ENCODE data around the gene ITPR2. TPM values are rescaled to one million over a fixed set of nuclear protein-coding genes. Genes with fewer than 3 reads are reported as not detected.

The ITPR2 gene
- total and polyA plus RNA-seq, 2 of the 13 experiments (the other 11 are each of a cell fraction or from before 2014, with no cell fraction given): 31.9 to 81.9 TPM

- no peak overlapping the region for H2AFZ ChIP-seq (ENCODE audit: low read length)
- no peak overlapping the region for H3K4me3 ChIP-seq (replicated peaks in 1 of 3; ENCODE audit: insufficient read depth in 1 of 3, low read depth in 2 of 3, low read length in 3 of 3)
- in situ Hi-C loops (cut with HindIII; ENCODE audit: extremely low pct_ligation_motif_present, low pct_unique_long_range_greater_than_20kb) (no loop called here), intact Hi-C loops (cut with micrococcal nuclease; ENCODE audit: unreplicated experiment) (loop anchor here (5.0 kb wide), 1 partner anchor 306 kb away; no protein-coding TSS in a partner anchor)
- H4K20me1 ChIP-seq (ENCODE audit: insufficient read depth, low read length): no peaks in the 10 kb centered on the region
- ATAC-seq (no peak), DNase-seq (ENCODE audit: low spot score) (no peak), FAIRE-seq (no peak)
- no peak overlapping the region for H3K4me2 ChIP-seq (ENCODE audit: low read depth, low read length)
- TF ChIP-seq USF2 (IDR thresholded peaks at IDR 0.05; ENCODE audit: low read depth, low read length) (no peak), USF2 (CRISPR knock-in tag; IDR thresholded peaks at IDR 0.05; ENCODE audit: borderline replicate concordance) (no peak), ZNF850 (CRISPR knock-in tag; conservative IDR thresholded peaks at IDR 0.05) (no peak), HDAC6 (IDR thresholded peaks at IDR 0.05; ENCODE audit: low read depth, low read length) (no peak), MZF1 (CRISPR knock-in tag; IDR thresholded peaks at IDR 0.05; ENCODE audit: borderline replicate concordance) (no peak), ZNF230 (CRISPR knock-in tag; IDR thresholded peaks at IDR 0.05) (no peak), ONECUT2 (CRISPR knock-in tag; IDR thresholded peaks at IDR 0.05) (no peak), ZMAT5 (CRISPR knock-in tag; IDR thresholded peaks at IDR 0.05; ENCODE audit: borderline replicate concordance, low read depth) (no peak), ZZZ3 (CRISPR knock-in tag; IDR thresholded peaks at IDR 0.05; ENCODE audit: borderline replicate concordance) (no peak), PATZ1 (CRISPR knock-in tag; IDR thresholded peaks at IDR 0.05) (no peak), ZNF816 (CRISPR knock-in tag; IDR thresholded peaks at IDR 0.05; ENCODE audit: borderline replicate concordance) (no peak)
- no peaks in the 10 kb centered on the region for H3K79me2 ChIP-seq (ENCODE audit: insufficient read depth, low read length)
- peaks cover 16 to 50% of the 10 kb centered on the region in 2 experiments for H3K36me3 ChIP-seq (replicated peaks in 1 of 2; ENCODE audit: control insufficient read depth in 1 of 2, insufficient read depth in 2 of 2, low read length in 2 of 2)
- H3K27ac ChIP-seq (ENCODE audit: extremely low read length, insufficient read depth, low read length): no peak overlapping the region
- no peaks in the 10 kb centered on the region for H3K4me1 ChIP-seq (ENCODE audit: insufficient read depth, low read length)
- POLR2A ChIA-PET: no interaction called here
- H3K9ac ChIP-seq (ENCODE audit: insufficient read depth, low read depth, low read length): no peak overlapping the region
- no TSS peak for BruUV-seq (replicated peaks)
- no peaks in the 10 kb centered on the region for H3K27me3 ChIP-seq (ENCODE audit: control insufficient read depth in 1 of 2, insufficient read depth in 2 of 2, low read length in 2 of 2)
- 97% methylated on average over 5 of the region's 5 CpGs for WGBS (ENCODE audit: low lambda C conversion rate)
- CTCF ChIA-PET (ENCODE audit: low intra/inter-chr PET ratio, low total read pairs): no interaction called here
- no peaks in the 10 kb centered on the region for H3K9me3 ChIP-seq (ENCODE audit: low read length)
Observed at GRCh38 chr12:26403601-26404000, 429.4 kb downstream of the ITPR2 start.
